A549 treated with AZD9567 at 1 μM for 4 hours (cell line): ENCODE measurements around the gene VSTM2A. TPM values are rescaled to one million over a fixed set of nuclear protein-coding genes. Genes with fewer than 3 reads are reported as not detected.

Experiments
- total RNA-seq: library from RNA; stranded (reverse); fragments of 200-300 nt; extraction: Qiagen RNA extraction; gene quantifications from 5 replicates; pipeline ENCODE4 v1.2.3, GENCODE V29; 2022; ENCODE audit not compliant: insufficient read depth

Gene VSTM2A
- not detected in 5 replicates for total RNA-seq

GRCh38 chr7:54541669-54542625 is at the start of gene VSTM2A:
Gene VSTM2A, plus strand, starts transcription at chr7:54542375. Its CDS starts 356 bp downstream, at chr7:54542731.

Other genes with a start within 250 kb of the VSTM2A start
- gene SEC61G, start 216.8 kb downstream of the VSTM2A start, total RNA-seq, result 318 to 402 TPM (median 355 TPM) in 5 replicates